Right ventricle myocardium inferior (tissue), 1 donor: ENCODE results near the gene RUNX1. TPM values are rescaled to one million over a fixed set of nuclear protein-coding genes. Genes with fewer than 3 reads are reported as not detected.

Source experiments
- ATAC-seq: fragments of 200-7000 bp; cut with Tn5 transposase; one replicate; pipeline ENCODE4 v1.9.1; 2020; ENCODE audit warnings: mild to moderate bottlenecking, moderate library complexity
- DNase-seq: peaks from one replicate; pipeline ENCODE4 v3.0.0; 2021; ENCODE audit errors: missing footprints
- intact Hi-C: fragments of 100-400 bp; cut with DNase I; formaldehyde crosslinking; loops from one replicate; pipeline ENCODE4 v1.11.0; 2022
- total RNA-seq: library from RNA; stranded (reverse); fragmentation: NEBNext Ultra II Directional; extraction: Animal tissue kit (Norgen Biotek cat#: 25700); gene quantifications from one replicate; pipeline ENCODE4 v1.2.1, GENCODE V29; 2021
- donor health status: DM: no; HTN: yes; CAD: no; lungs with severe emphysema.

Gene RUNX1
- total RNA-seq, 1 donor from 2014 or later = 1.8 TPM

DNA sequence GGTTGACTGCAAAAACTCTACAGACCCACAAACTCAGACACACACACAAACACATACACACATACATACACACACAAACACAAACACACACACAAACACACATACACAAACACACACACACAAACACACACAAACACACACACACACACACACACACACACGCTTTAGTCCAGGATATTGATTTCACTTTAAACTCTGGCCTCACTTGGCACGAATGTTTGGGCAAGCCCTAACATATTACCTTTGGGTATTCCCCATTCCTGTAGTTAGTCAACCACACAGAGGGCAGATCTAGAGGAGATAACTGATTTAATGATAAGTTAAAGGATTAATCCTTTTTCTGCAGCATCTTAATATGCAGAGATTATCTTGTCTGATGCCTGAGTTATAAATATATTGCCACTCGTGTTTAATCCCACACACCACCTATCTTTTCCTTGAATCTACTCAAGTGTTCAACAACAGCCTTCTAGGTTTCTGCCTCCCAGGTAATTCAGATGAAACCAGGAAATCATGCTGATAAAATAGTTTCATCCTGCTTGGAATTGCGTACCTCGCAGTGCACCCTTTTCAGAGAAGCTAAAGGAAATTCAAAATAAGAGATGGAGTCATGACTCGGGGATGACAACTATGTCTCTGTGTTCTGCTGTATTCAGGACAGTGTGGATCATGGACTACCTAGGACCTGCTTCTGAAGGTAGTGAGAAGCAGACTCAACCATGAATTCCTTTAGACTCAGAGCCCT lies 14.5 kb upstream of the RUNX1 start:
- intact Hi-C loops = no loop called here
- no peak for DNase-seq
- no peak for ATAC-seq

- ATAC-seq (no peak), DNase-seq (no peak)
- intact Hi-C loops = no loop called here
These were observed 12.9 kb upstream of the RUNX1 start for GRCh38 chr21:35062016-35062415.

DNA sequence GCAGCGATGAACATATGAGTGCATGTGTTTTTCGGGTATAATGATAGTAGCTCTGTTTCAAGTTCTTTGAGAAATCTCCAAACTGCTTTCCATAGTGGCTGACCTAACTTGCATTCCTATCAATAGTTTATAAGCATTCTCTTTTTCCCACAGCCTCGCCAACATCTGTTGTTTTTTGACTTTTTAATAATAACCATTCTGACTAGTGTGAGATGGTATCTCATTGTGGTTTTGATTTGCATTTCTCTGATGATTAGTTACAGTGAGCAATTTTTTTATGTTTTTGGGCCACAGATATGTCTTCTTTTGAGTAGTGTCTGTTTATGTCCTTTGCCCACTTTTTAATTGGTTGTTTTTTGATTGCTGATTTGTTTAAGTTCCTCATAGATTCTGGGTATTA lies 10.6 kb upstream of the RUNX1 start:
- intact Hi-C loops = no loop called here
- ATAC-seq (no peak), DNase-seq (no peak)

DNA sequence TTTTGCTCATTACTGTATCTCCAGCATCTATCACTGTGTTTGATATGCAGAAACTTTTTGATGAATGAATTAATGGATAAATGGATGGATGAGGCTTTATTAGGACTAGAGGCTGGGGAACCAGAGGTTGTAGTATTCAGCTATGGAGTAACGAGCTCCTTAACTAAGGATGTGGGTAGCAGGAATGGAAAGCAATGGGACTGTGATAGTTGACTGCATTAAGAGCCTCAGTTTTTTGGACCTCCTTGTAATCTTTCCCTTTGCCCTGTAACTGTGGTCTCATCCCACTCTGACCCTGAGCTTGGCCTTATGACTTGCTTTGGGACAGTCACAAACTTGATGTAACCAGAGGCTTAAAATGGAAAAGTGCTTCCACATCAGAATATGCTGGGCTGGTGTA lies 9.0 kb upstream of the RUNX1 start:
- ATAC-seq (no peak), DNase-seq (no peak)
- intact Hi-C loops = no loop called here

GRCh38 chr21:35057428-35057827 lies 8.3 kb upstream of the RUNX1 start:
- no peak for DNase-seq
- no peak for ATAC-seq
- intact Hi-C loops = no loop called here

GRCh38 chr21:35053356-35054096 lies 4.4 kb upstream of the RUNX1 start:
- intact Hi-C loops = no loop called here
- ATAC-seq (no peak), DNase-seq (no peak)

DNA sequence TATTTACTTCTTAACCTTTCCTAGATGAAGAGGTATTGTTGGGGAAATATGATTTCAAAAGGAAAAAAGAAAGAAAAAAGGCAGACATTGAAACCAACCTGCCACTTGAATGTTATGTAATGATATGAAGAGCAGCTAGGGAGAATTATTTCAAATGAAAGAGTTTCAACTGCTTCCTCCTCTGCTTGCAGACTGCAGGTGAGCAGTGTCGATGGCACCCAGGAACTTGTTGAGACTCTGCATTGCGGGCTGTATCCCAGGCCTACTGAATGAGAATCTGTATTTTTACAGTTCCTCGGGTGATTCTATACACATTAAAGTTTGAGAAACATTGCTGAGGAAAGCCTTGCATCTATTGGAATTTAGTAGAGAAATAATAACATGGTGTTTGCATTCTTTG lies 3.7 kb upstream of the RUNX1 start:
- no peak for DNase-seq
- intact Hi-C loops = no loop called here
- ATAC-seq = no peak

GRCh38 chr21:35051287-35051818 lies 2.3 kb upstream of the RUNX1 start:
- intact Hi-C loops = loop anchor here (1.0 to 2.0 kb wide), 2 partner anchors 349 to 889 kb away; no protein-coding TSS in a partner anchor
- ATAC-seq (peak; percentile 94), DNase-seq (peak; percentile 94)

DNA sequence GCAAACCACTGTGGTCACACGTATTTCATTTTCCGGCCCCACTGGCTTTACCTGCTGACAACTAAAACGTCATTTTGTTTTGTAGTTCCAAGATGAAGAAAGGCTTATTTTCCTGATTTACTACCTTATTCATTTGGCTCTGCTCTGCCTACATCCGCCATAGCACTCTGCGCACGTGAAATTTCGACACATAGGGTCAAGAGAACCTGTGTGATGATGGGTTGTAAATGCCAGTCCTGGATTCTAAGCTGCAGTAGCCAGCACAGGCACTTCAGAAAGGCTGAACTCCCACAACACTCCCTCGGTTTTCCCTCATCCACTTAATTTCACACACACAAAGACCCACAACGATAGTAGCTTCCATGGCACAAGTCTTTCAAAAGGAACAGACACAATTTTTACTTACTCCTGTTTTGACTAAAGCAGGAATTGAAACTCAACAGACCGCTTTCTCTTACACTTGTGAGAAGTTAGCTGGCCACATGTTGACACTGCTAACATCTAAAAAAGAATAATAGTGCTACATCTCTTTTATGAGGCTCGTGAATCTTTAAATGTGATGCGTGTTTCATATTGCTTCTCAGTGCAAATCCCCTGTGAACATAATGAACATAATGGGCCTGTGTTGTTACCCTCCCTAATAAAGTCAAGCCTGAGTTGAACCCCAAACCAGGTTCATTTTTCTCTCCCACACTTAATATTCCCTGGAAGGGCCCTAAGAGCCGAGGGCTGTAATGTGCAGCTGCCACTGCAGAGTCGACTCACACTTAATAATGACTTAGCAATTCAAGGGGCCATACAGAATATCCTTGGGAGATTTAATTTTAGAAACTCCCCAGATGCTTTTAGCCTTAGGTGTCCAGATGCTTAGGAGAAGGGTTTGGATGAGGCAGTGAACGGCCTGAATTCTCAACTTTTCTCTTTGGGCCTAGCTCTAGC lies 1.5 kb upstream of the RUNX1 start:
- no peak for ATAC-seq
- DNase-seq = no peak
- intact Hi-C loops = loop anchor here (1.0 to 2.0 kb wide), 2 partner anchors 350 to 890 kb away; no protein-coding TSS in a partner anchor

DNA sequence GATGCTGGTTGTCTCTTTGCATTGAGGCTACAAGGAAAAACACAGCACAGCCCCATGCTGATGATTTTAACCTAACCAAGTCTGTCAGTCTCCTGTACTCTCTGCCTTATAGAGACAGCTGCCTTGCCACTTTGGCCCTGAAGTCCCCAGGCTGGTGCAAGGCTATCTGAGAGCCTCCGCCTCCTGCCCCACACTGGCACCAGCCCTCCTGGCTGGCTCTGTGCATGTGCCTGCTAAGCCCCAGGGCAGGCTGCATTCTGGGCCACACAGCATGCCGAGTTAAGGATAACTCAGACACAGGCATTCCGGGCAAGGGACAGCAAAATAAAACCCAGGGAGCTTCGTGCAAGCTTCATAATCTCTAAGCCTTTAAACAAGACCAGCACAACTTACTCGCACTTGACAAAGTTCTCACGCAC lies 910 bp downstream of the RUNX1 start:
- intact Hi-C loops = no loop called here
- no peak for ATAC-seq

DNA sequence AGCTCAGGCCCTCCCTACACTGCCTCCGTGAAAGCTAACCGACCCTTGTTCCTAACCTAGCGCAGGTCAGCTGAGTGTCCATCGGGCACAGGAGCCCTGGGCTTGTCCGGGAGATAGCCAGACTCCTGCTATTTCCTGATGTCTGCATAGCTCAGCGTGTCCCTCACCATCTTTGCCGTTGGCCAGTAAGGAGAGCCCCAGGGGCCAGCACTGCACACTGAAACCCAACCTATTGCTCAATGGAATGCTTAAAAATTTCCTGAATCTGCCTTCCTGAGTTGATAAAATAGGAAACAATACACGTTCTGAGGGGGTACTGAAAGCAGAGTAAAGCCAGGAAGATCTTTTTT lies 2.2 kb downstream of the RUNX1 start:
- intact Hi-C loops = no loop called here
- ATAC-seq = no peak
- DNase-seq = no peak

More for the DNA sequence above, 910 bp downstream of the RUNX1 start:
- no peak for DNase-seq

DNA sequence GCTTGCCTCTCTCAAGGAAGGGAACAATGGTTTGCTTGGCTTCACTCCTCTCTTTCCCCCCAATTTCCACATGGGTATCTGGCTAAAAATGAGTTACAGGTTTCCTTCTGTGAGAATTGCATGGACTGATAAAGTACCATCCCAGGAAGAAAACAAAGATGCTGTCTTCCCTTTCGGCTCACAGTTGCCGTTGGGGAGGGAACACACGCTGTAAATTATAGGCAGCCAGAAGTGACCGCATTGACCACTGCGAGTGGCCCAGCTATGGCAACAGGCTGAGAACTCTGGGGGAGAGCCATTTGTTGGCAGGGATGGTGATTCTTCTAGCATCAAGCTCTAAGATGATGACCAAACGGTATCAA lies 2.9 kb downstream of the RUNX1 start:
- DNase-seq = no peak
- ATAC-seq = no peak
- intact Hi-C loops = no loop called here

- DNase-seq = no peak
- ATAC-seq = no peak
- intact Hi-C loops = no loop called here
These were observed 3.4 kb downstream of the RUNX1 start for GRCh38 chr21:35045542-35046262.

DNA sequence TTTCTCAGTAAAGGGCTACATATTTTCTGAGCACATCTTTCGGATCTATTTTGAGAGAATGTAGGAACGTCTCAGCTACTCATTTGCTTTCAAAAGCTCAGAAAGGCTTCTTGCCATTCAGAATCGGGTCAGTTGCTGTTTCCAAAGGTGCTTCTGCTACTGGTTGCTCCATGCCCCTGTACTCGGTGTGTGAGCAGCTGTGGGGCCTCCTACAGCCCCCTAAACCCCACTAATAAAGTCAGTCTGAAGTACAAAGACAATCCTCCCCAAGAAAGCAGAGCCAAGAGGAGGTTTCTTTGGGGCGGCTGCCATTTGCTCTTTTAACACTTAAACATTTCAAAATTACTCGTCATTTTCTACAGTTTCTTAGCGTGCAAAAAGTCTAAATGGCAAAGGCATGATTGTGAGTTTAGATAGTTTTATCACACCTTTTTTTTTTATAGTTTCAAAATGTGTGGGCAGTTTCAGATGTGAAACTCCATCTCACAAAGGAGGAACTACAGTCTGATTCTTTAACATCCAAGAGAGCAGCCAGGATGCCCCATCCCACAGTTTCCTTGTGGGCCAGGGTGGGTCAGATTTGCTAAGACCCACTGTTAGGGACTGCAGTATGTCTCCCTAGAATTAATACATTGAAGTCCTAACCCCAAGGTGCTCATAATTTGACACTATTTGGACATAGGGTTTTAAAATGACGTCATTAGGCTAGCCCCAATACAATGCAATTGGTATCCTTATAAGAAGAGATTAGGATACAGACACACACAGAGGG lies 4.1 kb downstream of the RUNX1 start:
- DNase-seq (no peak), ATAC-seq (no peak)
- intact Hi-C loops = no loop called here

DNA sequence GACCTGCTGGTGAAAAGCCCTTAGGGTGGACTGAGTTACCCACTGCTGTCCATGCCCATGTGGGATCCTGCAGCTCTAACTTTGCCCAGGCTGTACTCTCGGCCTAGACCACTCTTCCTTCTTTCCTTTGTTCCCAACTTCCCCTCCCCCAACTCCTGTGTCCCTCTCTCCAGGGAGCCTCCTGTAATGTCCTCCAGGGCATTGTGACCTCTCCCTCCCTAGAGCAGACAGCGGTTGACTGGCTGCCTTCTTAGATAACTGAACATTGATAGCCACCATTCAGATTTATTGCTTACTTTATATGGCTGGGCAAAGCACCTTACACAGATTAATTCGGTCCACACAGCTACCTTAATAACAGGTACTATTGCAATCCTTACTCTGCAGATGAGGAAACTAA lies 5.0 kb downstream of the RUNX1 start:
- ATAC-seq (no peak), DNase-seq (no peak)
- intact Hi-C loops = no loop called here

- intact Hi-C loops = no loop called here
- ATAC-seq (no peak), DNase-seq (no peak)
These were observed 5.6 kb downstream of the RUNX1 start for GRCh38 chr21:35043549-35043948.

DNA sequence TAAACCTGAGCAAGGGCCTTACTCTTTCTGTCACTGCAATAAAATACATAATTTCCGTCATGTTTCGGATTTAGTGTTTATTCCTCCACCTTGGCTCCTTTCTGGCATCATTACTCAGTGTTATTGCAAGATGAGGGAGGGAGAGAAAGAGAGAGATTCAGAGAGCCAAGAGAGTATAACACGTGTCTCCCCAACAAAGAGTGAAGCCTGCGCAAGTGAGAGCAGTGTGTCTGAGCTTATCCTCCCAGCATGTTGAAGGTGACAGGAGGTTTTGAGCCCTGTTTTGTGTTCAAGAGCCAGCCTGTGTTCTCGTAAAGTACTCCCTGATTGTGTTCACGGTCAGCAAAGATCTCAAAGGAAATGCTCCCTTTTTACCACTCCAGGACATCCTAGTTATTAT lies 6.3 kb downstream of the RUNX1 start:
- intact Hi-C loops = no loop called here
- DNase-seq = no peak
- ATAC-seq = no peak

GRCh38 chr21:35041881-35042280 lies 7.2 kb downstream of the RUNX1 start:
- no peak for DNase-seq
- intact Hi-C loops = no loop called here
- ATAC-seq = no peak
